ENCODE data around the gene MYO7B. TPM values are rescaled to one million over a fixed set of nuclear protein-coding genes. Genes with fewer than 3 reads are reported as not detected.

The MYO7B gene
- total and polyA plus RNA-seq, 7 donors, result 0.28 to 0.61 (median 0.49) TPM

DNA sequence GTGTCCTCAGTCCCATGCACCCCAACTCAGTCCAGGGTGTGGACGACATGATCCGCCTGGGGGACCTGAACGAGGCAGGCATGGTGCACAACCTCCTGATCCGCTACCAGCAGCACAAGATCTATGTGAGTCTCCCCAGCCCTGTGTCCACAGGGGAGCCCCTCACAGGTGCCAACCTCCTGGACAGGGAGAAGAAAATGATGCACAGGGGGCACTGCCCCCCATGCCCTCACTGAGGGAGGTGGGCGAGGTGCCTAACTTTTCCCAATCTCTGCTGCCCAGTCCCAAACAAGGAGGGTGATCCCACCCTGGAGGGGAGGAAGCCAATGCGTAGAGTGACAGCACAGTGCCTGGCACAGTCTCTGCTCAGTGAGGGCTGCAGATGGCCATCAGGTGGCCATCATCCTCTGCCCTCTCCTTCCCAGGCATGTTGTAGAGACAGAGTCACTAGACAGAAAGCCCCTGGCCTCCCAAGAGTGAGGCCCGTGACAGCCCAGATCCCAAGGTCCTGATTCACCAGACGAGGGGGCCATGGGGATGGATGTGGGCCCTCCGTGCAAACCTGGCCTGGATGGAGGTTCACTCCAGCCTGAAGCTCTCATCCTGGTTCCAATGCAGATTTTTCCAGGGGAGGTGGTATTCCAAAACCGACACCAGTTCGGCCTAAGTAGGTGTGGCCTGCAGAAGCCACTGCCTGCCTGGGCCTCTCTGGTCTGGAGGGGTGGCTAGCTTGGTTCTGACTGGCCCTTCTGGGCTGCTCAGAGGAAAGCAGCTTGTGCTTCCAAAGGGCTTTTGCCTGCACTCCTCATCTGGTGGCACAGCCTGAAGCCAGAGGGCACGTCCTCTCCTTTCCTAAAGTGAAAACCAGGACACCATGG, 30.0 kb downstream of the MYO7B start:
- no peak for ATAC-seq
- no peak overlapping the region for H3K27ac ChIP-seq
- WGBS, 3 donors, result 93 to 95% (median 94%) methylated on average over 12 of the region's 12 CpGs
- H3K9me3 ChIP-seq, result no peaks in the 10 kb centered on the region
- TF ChIP-seq, protein P1, sequence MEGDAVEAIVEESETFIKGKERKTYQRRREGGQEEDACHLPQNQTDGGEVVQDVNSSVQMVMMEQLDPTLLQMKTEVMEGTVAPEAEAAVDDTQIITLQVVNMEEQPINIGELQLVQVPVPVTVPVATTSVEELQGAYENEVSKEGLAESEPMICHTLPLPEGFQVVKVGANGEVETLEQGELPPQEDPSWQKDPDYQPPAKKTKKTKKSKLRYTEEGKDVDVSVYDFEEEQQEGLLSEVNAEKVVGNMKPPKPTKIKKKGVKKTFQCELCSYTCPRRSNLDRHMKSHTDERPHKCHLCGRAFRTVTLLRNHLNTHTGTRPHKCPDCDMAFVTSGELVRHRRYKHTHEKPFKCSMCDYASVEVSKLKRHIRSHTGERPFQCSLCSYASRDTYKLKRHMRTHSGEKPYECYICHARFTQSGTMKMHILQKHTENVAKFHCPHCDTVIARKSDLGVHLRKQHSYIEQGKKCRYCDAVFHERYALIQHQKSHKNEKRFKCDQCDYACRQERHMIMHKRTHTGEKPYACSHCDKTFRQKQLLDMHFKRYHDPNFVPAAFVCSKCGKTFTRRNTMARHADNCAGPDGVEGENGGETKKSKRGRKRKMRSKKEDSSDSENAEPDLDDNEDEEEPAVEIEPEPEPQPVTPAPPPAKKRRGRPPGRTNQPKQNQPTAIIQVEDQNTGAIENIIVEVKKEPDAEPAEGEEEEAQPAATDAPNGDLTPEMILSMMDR (IDR thresholded peaks at IDR 0.05), result no peak
- H3K27me3 ChIP-seq (ENCODE audit: insufficient read depth in 3 of 3, low read length in 2 of 3), result no peaks in the 10 kb centered on the region
- H3K4me3 ChIP-seq, result no peak overlapping the region
- DNase-seq, result no peak
- intact Hi-C loops (cut with DNase I), result loop anchor here (5.0 kb wide), 1 partner anchor 33 kb away; no protein-coding TSS in a partner anchor
- peaks cover 28% of the 10 kb centered on the region for H3K4me1 ChIP-seq
- no peaks in the 10 kb centered on the region for H3K36me3 ChIP-seq (ENCODE audit: insufficient read depth in 1 of 2, low read depth in 1 of 2)

DNA sequence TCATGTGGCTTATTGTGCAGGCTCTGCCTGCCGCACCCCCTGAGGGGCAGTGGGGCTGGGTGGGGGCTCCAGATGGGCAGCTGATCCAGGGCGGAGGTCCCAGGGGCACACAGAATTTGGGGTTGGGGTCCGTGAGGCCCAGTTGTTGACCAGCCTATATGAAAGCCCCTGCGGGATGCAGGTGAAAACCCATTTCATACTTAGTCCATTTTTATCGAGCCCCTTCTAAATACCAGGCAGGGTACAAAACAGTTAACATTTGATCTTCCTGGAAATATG, 30.6 kb downstream of the MYO7B start:
- TF ChIP-seq, protein P1 (IDR thresholded peaks at IDR 0.05), result no peak
- Histone ChIP-seq H3K36me3 (ENCODE audit: insufficient read depth in 1 of 2, low read depth in 1 of 2) (no peaks in the 10 kb centered on the region), H3K4me3 (no peak overlapping the region), H3K4me1 (peaks cover 34% of the 10 kb centered on the region), H3K27ac (no peak overlapping the region), H3K9me3 (no peaks in the 10 kb centered on the region), H3K27me3 (ENCODE audit: insufficient read depth in 3 of 3, low read length in 2 of 3) (no peaks in the 10 kb centered on the region)
- DNase-seq (no peak), ATAC-seq (no peak)
- 94 to 96% (median 95%) methylated on average over 5 of the region's 5 CpGs for WGBS, 3 donors
- intact Hi-C loops (cut with DNase I), result loop anchor here (5.0 kb wide), 1 partner anchor 34 kb away; no protein-coding TSS in a partner anchor

DNA sequence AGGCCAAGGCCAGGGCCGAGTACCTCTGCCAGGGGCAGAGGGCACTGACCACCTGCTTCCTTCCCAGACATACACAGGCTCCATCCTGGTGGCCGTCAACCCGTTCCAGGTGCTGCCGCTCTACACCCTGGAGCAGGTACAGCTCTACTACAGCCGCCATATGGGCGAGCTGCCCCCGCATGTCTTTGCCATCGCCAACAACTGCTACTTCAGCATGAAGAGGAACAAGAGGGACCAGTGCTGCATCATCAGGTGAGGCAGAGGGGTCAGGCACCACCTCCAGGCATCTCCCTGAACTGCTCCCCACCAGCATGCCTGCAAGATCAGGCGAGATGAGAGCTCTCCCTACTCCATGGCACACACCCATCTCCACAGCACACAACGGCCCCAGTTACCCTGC, 31.1 kb downstream of the MYO7B start:
- Histone ChIP-seq H3K27me3 (ENCODE audit: insufficient read depth in 3 of 3, low read length in 2 of 3) (no peaks in the 10 kb centered on the region), H3K9me3 (no peaks in the 10 kb centered on the region), H3K4me1 (peaks cover 34% of the 10 kb centered on the region), H3K27ac (no peak overlapping the region), H3K4me3 (no peak overlapping the region), H3K36me3 (ENCODE audit: insufficient read depth in 1 of 2, low read depth in 1 of 2) (no peaks in the 10 kb centered on the region)
- intact Hi-C loops (cut with DNase I), result loop anchor here (5.0 kb wide), 1 partner anchor 34 kb away; no protein-coding TSS in a partner anchor
- ATAC-seq (no peak), DNase-seq (no peak)
- TF ChIP-seq, protein P1 (IDR thresholded peaks at IDR 0.05), result no peak
- WGBS, 3 donors, result 85 to 92% (median 89%) methylated on average over 10 of the region's 10 CpGs

DNA sequence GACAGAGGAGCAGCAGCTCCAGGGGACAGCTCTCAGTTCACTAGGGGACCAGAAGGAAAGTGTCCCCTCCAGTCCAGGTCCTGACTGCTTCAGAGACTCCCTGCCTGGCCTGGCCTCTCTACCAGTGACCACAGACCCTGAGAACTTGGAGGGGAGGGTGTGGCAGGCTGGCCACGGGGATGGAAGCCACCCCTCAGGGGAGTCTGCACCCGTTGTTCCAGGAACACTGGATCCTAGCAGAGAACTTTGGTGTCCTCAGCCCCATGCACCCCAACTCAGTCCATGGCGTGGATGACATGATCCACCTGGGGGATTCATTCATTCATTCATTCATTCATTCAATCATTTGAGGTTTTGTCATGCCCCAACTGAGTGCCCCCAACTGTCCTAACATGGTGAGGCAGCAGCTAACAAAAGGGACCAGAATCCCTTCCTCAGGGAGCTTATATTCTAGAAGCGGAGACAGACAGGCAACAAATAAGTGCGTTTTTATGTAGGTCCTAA, 31.9 kb downstream of the MYO7B start:
- ATAC-seq (no peak), DNase-seq (no peak)
- H3K27ac ChIP-seq, result no peak overlapping the region
- H3K4me3 ChIP-seq, result no peak overlapping the region
- no peaks in the 10 kb centered on the region for H3K27me3 ChIP-seq (ENCODE audit: insufficient read depth in 3 of 3, low read length in 2 of 3)
- no peaks in the 10 kb centered on the region for H3K9me3 ChIP-seq
- TF ChIP-seq, protein P1 (IDR thresholded peaks at IDR 0.05), result no peak
- 88 to 93% (median 90%) methylated on average over 5 of the region's 5 CpGs for WGBS, 3 donors
- intact Hi-C loops (cut with DNase I), result loop anchor here (5.0 kb wide), 1 partner anchor 35 kb away; no protein-coding TSS in a partner anchor
- no peaks in the 10 kb centered on the region for H3K36me3 ChIP-seq (ENCODE audit: insufficient read depth in 1 of 2, low read depth in 1 of 2)
- H3K4me1 ChIP-seq, result peaks cover 34% of the 10 kb centered on the region

All from psoas muscle (tissue), 8 donors.